IPS-11a (cell line): Measurements from ENCODE around the gene CCDC43.

Experiments used
- H3K4me3 ChIP-seq: one replicate; pipeline ENCODE4 v1.5.1; 2013; ENCODE audit warnings: low read depth, low read length, control low read depth

CCDC43 gene

GRCh38 chr17:44628243-44629188 lies 61.1 kb downstream of the CCDC43 start:
- H3K4me3 ChIP-seq: no peak overlapping the region

GRCh38 chr17:44627513-44628242 lies 61.9 kb downstream of the CCDC43 start:
- no peak overlapping the region for H3K4me3 ChIP-seq
